ENCODE data around the gene CDC14A. TPM values are rescaled to one million over a fixed set of nuclear protein-coding genes. Genes with fewer than 3 reads are reported as not detected.

Gene CDC14A
- total RNA-seq, 4 donors from 2014 or later = 9.0 to 32.4 (median 23.0) TPM

DNA sequence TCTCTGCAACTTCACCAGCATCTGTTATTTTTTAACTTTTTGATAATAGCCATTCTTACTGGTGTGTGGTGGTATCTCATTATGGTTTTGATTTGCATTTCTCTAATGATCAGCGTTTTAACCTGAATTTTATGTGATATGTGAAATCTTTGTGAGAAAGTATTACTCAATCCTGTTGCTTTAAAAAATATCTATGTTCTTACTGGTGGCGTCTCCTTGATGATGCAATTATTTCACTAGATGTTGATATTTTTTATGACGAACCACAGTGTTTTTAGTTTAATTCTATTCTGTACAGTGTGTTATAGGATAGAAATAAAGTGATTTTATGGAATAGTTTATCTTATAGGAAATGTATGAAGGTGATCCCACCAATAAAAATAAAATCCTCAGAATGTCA, 130.9 kb downstream of the CDC14A start:
- no peak for DNase-seq
- Histone ChIP-seq H3K4me1 (no peaks in the 10 kb centered on the region), H3K27me3 (no peaks in the 10 kb centered on the region), H3K4me3 (no peak overlapping the region), H3K36me3 (no peaks in the 10 kb centered on the region), H3K9me3 (no peaks in the 10 kb centered on the region), H3K27ac (no peak overlapping the region)
- no peak for TF ChIP-seq POLR2A (IDR thresholded peaks at IDR 0.05)
- no peak for TF ChIP-seq CTCF (IDR thresholded peaks at IDR 0.05)
- intact Hi-C loops (cut with DNase I; ENCODE audit: low total_unique reads) = no loop called here

GRCh38 chr1:100485855-100486258, 133.6 kb downstream of the CDC14A start:
- intact Hi-C loops (cut with DNase I; ENCODE audit: low total_unique reads) = no loop called here
- H3K4me1 ChIP-seq = no peaks in the 10 kb centered on the region
- no peaks in the 10 kb centered on the region for H3K27me3 ChIP-seq
- H3K9me3 ChIP-seq = no peaks in the 10 kb centered on the region
- no peak overlapping the region for H3K27ac ChIP-seq
- no peak overlapping the region for H3K4me3 ChIP-seq
- no peaks in the 10 kb centered on the region for H3K36me3 ChIP-seq
- TF ChIP-seq CTCF (IDR thresholded peaks at IDR 0.05) (no peak), POLR2A (IDR thresholded peaks at IDR 0.05) (no peak)
- DNase-seq = no peak

DNA sequence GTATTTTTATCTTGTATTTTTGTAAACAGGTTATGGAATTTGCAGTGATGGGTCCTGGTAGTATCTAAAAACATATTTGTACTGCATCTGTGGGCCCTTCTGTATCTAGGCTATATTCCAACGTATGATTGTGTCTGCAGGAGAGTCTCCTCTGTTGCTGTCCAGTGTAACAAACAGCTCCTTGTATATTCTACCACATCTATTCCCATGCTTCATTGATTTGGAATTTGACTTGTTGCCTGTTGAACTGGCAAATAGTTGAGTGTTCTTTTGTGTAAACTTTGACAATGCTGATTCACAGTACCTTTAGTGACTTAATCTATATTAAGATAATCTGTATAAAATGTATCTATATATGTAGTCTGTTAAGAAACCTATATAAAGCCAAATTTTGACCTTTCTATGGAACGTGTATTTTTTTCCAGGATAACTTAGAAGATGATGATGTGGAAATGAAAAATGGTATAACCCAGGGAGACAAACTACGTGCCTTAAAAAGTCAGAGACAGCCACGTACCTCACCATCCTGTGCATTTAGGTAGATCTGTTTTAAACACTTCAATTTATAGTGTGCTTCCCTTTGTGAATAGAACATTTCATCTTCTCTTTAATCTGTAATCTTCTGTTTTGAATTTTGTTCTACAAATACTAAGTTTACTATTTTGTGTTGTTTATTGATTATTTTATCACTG, 142.2 kb downstream of the CDC14A start:
- Histone ChIP-seq H3K27ac (no peak overlapping the region), H3K27me3 (no peaks in the 10 kb centered on the region), H3K36me3 (no peaks in the 10 kb centered on the region), H3K4me1 (no peaks in the 10 kb centered on the region), H3K9me3 (no peaks in the 10 kb centered on the region), H3K4me3 (no peak overlapping the region)
- intact Hi-C loops (cut with DNase I; ENCODE audit: low total_unique reads) = no loop called here
- DNase-seq = no peak
- TF ChIP-seq POLR2A (IDR thresholded peaks at IDR 0.05) (no peak), CTCF (IDR thresholded peaks at IDR 0.05) (no peak)

DNA sequence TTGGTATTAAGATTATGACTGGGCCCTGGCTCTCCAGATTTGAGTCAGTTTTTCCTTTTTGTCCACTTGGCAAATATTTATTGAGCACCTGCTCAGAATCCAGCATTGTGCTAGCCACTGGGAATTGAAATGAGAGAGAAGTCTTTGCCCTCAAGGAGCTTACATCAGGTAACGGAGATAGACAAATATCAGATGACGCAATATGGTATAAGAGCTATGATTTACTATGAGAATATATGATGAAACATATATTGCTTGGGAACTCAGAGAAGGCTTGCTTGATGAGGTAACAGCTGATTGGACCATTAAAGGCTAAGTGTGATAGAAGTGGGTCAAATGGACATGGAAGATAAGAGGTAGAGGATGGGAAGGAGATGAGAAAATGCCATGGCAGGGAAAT, 144.6 kb downstream of the CDC14A start:
- H3K9me3 ChIP-seq = no peaks in the 10 kb centered on the region
- no peak overlapping the region for H3K27ac ChIP-seq
- TF ChIP-seq POLR2A (IDR thresholded peaks at IDR 0.05) (no peak), CTCF (IDR thresholded peaks at IDR 0.05) (no peak)
- intact Hi-C loops (cut with DNase I; ENCODE audit: low total_unique reads) = no loop called here
- H3K4me1 ChIP-seq = no peaks in the 10 kb centered on the region
- no peak overlapping the region for H3K4me3 ChIP-seq
- no peaks in the 10 kb centered on the region for H3K27me3 ChIP-seq
- no peaks in the 10 kb centered on the region for H3K36me3 ChIP-seq
- no peak for DNase-seq

DNA sequence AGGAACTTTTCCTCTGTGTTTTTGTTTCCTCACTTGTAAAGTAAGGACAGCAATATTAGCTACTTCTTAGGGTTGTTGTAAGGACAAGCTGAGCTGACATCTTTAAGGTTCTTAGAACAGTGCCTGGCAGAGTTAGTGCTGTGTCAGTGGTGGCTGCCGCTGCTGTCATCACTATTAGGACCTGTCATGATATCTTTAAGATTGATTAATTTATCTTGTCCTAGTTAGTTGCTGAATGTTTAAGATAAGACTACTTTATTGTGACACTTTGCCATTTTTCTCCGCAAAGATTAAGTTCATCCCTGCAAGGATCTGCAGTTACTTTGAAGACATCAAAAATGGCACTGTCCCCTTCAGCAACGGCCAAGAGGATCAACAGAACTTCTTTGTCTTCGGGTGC, 145.5 kb downstream of the CDC14A start:
- H3K36me3 ChIP-seq = no peaks in the 10 kb centered on the region
- no peaks in the 10 kb centered on the region for H3K9me3 ChIP-seq
- H3K27me3 ChIP-seq = no peaks in the 10 kb centered on the region

More for the DNA sequence above, 145.5 kb downstream of the CDC14A start:
- no peak overlapping the region for H3K4me3 ChIP-seq
- no peak for TF ChIP-seq POLR2A (IDR thresholded peaks at IDR 0.05)
- no peak for TF ChIP-seq CTCF (IDR thresholded peaks at IDR 0.05)
- H3K27ac ChIP-seq = no peak overlapping the region
- H3K4me1 ChIP-seq = no peaks in the 10 kb centered on the region
- intact Hi-C loops (cut with DNase I; ENCODE audit: low total_unique reads) = no loop called here
- no peak for DNase-seq

Measured in uterus (tissue), 4 donors.